Renal pelvis (tissue), 4 donors: Measurements from ENCODE around the gene PIK3R1. TPM values are rescaled to one million over a fixed set of nuclear protein-coding genes. Genes with fewer than 3 reads are reported as not detected.

Source experiments
- DNase-seq: peaks from one replicate; pipeline ENCODE4 v3.0.0-alpha.2; 2013
- polyA plus RNA-seq, 3 donors: library from polyadenylated mRNA; unstranded; fragments of 120-200 nt; gene quantifications; one replicate each; pipeline ENCODE4 v1.2.1, GENCODE V29; 2013; ENCODE audit not compliant: insufficient read length in 3 of 3

Gene PIK3R1
- polyA plus RNA-seq, 3 donors, result 65.6 to 76.2 (median 75.2) TPM

DNA sequence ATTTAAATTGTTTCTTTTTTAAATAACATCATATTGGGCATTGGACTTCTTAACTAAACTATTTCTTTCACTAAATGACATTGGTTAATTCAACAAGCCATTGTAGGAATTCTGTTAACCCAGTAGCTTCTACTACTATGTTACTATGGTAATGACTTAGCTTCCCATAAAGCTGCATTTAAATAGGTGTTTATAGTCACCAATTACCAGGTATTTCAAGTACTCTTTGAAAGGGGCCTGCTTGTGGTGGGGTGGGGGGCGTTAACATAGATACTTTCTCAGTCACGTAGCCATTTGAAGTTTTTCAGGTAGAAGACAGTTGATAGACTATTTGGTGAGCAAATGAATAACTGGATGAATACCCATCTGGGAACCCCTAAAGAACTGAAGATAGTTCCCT lies 34.0 kb downstream of the PIK3R1 start:
- DNase-seq, result no peak

- DNase-seq, result no peak
Measured at GRCh38 chr5:68250661-68251298, 35.2 kb downstream of the PIK3R1 start.

- no peak for DNase-seq
Measured at GRCh38 chr5:68251386-68251785, 35.8 kb downstream of the PIK3R1 start.

DNA sequence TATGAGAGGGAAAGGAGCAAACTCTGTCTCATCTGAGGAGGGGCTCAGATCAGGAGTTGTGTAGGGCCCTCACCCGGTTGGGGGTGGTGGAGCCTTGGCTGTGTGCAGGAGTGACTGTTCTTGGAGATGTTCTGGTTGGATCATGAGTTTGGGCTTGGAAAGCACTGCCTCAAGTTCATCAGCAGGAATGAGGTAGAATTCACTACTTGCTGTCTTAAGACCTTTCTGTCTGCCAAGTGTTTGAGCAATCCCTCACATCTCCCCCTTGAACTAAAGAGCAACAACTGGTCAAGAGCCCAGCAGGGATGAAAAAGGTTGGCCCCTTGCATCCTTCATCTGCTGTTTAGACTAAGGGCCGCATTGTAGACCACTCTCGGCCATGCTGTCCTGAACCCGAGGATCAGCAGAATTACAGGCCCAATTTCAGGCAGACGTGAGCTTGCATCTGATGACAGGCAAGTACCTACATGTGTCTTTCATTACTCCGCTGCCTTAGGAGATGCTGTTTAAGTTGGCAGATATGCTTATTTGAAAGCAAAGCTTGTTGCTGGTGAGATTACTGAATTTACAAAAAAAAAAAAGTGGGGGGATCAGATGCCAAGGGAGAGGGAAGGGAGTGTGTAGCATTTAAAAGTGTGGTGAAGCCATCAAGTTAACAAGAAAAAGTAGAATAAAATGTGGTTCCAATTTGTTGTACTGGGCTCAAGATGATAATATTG lies 36.4 kb downstream of the PIK3R1 start:
- DNase-seq, result no peak

- peak; percentile 69 for DNase-seq
Measured at GRCh38 chr5:68252673-68253623, 37.4 kb downstream of the PIK3R1 start.

DNA sequence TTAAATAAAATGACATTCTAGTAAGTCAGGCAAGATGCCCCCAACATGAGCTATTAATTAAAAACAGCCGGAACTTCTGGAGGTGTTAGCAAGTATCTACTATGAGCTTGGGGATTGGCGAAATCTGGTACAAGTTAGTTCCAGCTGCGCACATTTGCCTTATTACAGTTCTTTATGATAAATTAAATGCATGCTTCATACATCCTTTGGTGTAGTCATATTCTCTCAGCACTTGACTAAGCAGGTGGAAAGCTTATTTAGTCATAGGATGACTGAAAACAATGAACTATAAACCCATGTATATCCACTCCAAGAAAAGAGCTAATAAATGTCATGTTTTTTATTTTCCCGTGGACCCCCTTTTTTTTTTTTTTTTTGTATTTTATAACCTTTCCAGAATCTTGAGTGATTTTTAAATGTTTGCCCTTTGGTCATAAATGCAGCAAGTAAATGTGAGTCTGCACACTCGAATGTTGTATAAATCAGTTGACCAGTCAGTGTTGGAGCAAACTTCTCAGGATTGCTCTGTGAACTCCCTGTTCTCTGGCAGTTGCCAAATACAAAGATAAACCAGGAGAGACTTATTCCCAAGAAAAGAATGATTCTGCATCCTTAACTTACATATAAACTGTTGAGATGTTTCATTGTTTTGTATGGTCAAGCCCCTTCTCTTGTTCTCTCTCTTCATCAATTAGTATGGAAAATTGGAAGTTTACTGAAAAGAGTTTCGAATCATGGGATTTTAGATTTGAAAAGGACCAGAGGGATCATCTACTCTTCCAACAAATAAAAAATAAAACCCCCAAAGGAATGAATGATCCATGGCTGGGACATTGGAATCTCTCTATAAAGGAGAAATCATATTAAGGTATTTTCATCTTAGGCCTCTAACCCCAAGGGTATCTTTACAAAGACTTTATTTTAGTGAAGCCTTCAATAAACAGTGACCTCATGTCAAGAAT lies 38.3 kb downstream of the PIK3R1 start:
- DNase-seq, result no peak

GRCh38 chr5:68254810-68255209 lies 39.3 kb downstream of the PIK3R1 start:
- no peak for DNase-seq

GRCh38 chr5:68255305-68256120 lies 40.0 kb downstream of the PIK3R1 start:
- DNase-seq, result no peak

- no peak for DNase-seq
Measured at GRCh38 chr5:68257210-68257609, 41.7 kb downstream of the PIK3R1 start.

GRCh38 chr5:68258531-68258930 lies 43.0 kb downstream of the PIK3R1 start:
- no peak for DNase-seq

GRCh38 chr5:68259700-68260099 lies 44.1 kb downstream of the PIK3R1 start:
- no peak for DNase-seq

GRCh38 chr5:68260467-68260866 lies 44.9 kb downstream of the PIK3R1 start:
- DNase-seq, result no peak

GRCh38 chr5:68261169-68261568 lies 45.6 kb downstream of the PIK3R1 start:
- DNase-seq, result no peak

DNA sequence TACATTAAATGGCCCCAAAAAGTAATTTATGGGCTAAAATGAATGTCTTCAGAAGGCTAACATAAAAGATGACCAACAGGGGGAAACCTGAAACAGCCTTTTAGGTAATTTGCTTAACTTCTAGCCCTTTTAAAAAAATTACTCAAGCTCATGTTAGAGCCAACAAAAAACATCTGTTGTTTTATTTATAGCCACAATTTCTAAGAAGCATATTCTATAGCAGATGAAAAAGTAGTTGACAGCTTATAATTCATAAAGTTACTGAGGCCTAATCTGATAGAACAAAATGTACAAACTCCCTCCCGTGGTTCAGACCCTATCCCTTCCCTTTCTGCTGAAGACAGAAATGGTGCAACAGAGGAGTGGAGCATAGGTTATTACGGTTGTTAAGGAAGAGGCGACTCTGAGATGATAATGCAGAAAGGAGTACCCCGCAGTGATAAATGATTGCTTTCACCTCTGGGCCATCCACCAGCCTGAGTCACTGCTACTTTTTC lies 46.1 kb downstream of the PIK3R1 start:
- DNase-seq, result no peak

DNA sequence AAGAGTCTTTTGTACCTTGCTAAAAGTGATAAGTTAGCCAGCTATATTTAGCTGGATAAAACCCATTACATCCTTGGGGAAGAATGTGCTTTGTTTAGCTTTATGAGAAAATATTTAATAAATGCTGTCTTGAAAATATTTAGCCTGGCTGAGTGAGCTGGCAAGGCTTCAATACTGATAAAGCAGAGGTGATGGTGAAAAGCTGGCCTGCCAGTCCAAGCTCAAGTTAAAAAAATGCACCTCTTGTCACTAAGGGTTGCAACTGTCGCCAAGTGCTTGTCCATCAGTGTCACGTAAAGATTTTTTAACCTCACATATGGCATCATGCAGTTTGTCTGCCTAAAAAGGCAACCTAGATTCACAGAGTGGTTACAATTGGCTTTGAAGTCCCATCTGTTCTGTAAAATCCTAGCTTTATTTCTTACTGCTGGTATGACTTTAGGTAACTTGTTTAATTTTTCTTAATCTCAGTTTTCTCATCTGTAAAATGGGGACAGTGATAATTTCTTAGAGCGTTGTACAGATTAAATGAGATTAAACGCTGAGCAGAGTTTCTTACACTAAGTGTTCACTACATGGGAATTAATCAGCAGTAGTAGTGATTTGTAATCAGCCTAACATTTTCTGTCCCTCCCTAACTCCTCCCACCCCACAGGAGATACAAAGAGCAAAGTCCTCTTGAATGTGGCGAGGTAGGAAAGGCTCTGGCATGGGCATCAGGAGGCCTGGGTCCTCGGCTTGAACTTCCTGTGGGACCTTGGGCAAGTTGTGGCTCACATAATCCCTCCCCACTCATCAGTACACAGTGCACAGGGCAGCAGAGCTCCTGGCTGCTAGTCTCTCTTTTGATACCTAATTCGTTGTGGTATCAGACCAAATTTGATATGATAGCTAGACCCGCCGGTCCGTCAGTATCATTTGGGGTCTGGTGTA lies 48.7 kb downstream of the PIK3R1 start:
- no peak for DNase-seq

DNA sequence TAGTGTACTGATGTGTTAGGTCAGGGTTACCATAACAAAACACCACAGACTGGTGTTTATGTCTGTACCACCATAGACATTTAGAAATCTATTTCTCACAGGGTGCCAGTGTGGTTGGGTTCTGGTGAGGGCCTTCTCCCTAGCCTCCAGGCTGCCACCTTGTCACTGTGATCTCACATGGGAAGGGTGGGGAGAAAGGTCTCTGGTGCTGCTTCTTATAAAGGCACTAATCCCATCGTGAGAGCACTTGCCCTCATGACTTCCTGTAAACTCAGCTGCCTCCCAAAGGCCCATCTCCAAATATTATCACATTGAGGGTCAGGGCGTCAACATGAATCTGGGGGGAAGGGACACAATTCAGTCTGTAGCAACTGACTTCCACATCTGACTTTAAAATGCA lies 49.8 kb downstream of the PIK3R1 start:
- DNase-seq, result no peak

- DNase-seq, result no peak
Measured at GRCh38 chr5:68265822-68266395, 50.4 kb downstream of the PIK3R1 start.

DNA sequence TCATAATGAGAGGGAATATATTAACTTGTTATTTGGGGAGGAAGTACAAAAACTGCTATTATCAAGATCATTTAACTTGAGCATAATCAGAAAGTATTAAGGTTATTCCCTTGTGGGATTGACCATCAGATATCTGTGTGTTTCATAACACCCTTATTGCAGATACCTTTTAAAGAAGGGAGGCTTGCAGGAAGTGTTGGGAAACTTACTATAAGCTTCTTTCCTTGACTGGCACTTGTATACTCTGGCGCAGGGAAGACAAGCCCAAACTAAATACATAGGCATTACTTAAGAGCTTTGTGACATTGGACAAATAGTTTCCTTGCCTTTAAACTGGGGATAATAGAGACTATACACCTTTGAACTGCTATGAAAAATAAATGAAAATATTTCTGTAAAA lies 50.9 kb downstream of the PIK3R1 start:
- DNase-seq, result no peak

GRCh38 chr5:68267066-68267465 lies 51.5 kb downstream of the PIK3R1 start:
- DNase-seq, result no peak
